ENCODE results near the gene UBAC2. TPM values are rescaled to one million over a fixed set of nuclear protein-coding genes. Genes with fewer than 3 reads are reported as not detected.
A peak's percentile ranks its signal among the peaks of the same experiment; 100 is the strongest.

Gene UBAC2
- total RNA-seq, 1 donor from 2014 or later = 31.3 TPM

GRCh38 chr13:99431927-99432608, 231.4 kb downstream of the UBAC2 start:
- DNase-seq (ENCODE audit: low read depth in 2 of 2) = peak in 1 of 2 donors; percentile 59

- peak; percentile 85 to 87 for DNase-seq (ENCODE audit: low read depth in 2 of 2)
Measured at GRCh38 chr13:99432609-99433542, 232.2 kb downstream of the UBAC2 start.

GRCh38 chr13:99433543-99434075, 233.0 kb downstream of the UBAC2 start:
- no peak for DNase-seq (ENCODE audit: low read depth in 2 of 2)

- DNase-seq (ENCODE audit: low read depth in 2 of 2) = no peak
Measured at GRCh38 chr13:99434258-99434788, 233.7 kb downstream of the UBAC2 start.

GRCh38 chr13:99435116-99435515, 234.5 kb downstream of the UBAC2 start:
- DNase-seq (ENCODE audit: low read depth in 2 of 2) = no peak

GRCh38 chr13:99435998-99436397, 235.3 kb downstream of the UBAC2 start:
- no peak for DNase-seq (ENCODE audit: low read depth in 2 of 2)

Other genes with a start within 250 kb of the UBAC2 start
- 251 and 480 TPM in 2 replicates for gene DOCK9, start 222.8 kb upstream of the UBAC2 start, total RNA-seq
- gene GPR18, start 57.5 kb downstream of the UBAC2 start, total RNA-seq = not detected in 2 replicates
- 0.40 and 1.1 TPM in 2 replicates for gene GPR183, start 106.5 kb downstream of the UBAC2 start, total RNA-seq

Measured in lung microvascular endothelial cell (primary cell).